Uterus (tissue), 2 donors: ENCODE data around the gene NOP9.

ENCODE experiments used
- CTCF ChIP-seq, 4 experiments: fragments of 200-600 bp in 2 of 4; fragments of 450-650 bp in 2 of 4; sonication (generic) in 2 of 4; IDR thresholded peaks; one replicate each; pipeline ENCODE4 v1.5.1; 2016 to 2019; ENCODE audit warnings: antibody characterized with exemption in 4 of 4, mild to moderate bottlenecking in 2 of 4, moderate library complexity in 1 of 4
- POLR2A ChIP-seq, 2 donors: fragments of 450-650 bp; IDR thresholded peaks; one replicate each; pipeline ENCODE4 v1.6.1; 2016; ENCODE audit warnings: antibody characterized with exemption in 2 of 2, mild to moderate bottlenecking in 1 of 2, moderate library complexity in 1 of 2

GRCh38 chr14:24271834-24272263 lies 27.8 kb upstream of the NOP9 start:
- TF ChIP-seq POLR2A (IDR thresholded peaks at IDR 0.05) = no peak
- TF ChIP-seq CTCF (IDR thresholded peaks at IDR 0.05) = no peak
